HCT116 (cell line): Measurements from ENCODE around the gene EARS2. TPM values are rescaled to one million over a fixed set of nuclear protein-coding genes. Genes with fewer than 3 reads are reported as not detected.

Source experiments
- ATAC-seq: fragments of 200-7000 bp; cut with Tn5 transposase; 2 replicates; pipeline ENCODE4 v1.9.1; 2020; ENCODE audit warnings: mild to moderate bottlenecking, moderate library complexity
- BruUV-seq: library from RNA; stranded (reverse); fragments of 400-500 nt; replicated peaks from 2 replicates; lab custom pipeline; 2021; lab: Mats Ljungman, UMichigan
- CTCF ChIA-PET: fragments of 300-600 bp; sonication (Branson Sonifier 250); formaldehyde crosslinking; loops from one replicate; lab custom pipeline; 2021; ENCODE audit warnings: antibody characterized with exemption; lab: Charles Lee
- POLR2A ChIA-PET: fragments of 300-600, 350-600 bp; sonication (Branson Sonifier 250); formaldehyde crosslinking; loops from one replicate; lab custom pipeline; 2021; ENCODE audit warnings: antibody characterized with exemption; lab: Charles Lee
- RAD21 ChIA-PET, 2 experiments: fragments of 300-600 bp; sonication (Branson Sonifier 250); formaldehyde crosslinking; loops; one replicate each; lab custom pipeline; 2023; ENCODE audit warnings: low total read pairs in 2 of 2; ENCODE audit not compliant: uncharacterized antibody in 2 of 2, unreplicated experiment in 2 of 2, low non-redundant PET in 1 of 2; lab: Charles Lee
- DNase-seq: peaks from one replicate; pipeline ENCODE4 v3.0.0-alpha.2; 2010; ENCODE audit warnings: low read depth, low spot score
- H2AFZ ChIP-seq: fragments of 200-600 bp; shearing (Covaris generic), sonication (generic); 2 replicates; pipeline ENCODE4 v1.6.1; 2017; ENCODE audit warnings: low read depth, mixed run types, mixed read lengths, antibody characterized with exemption, low read length; ENCODE audit not compliant: poor library complexity, severe bottlenecking
- H3K27ac ChIP-seq: 2 replicates; pipeline ENCODE4 v1.5.1; 2012; ENCODE audit warnings: low read depth, low read length
- H3K27me3 ChIP-seq: fragments of 200-600 bp; sonication (generic); 2 replicates; pipeline ENCODE4 v1.6.1; 2016; ENCODE audit warnings: mixed run types, low read length, mixed read lengths; ENCODE audit not compliant: insufficient read depth
- H3K36me3 ChIP-seq, 2 experiments: fragments of 200-500 bp in 1 of 2; fragments of 200-600 bp in 1 of 2; sonication (Bioruptor generic) in 1 of 2; sonication (generic) in 1 of 2; 2 replicates each; pipeline versions ENCODE4 v1.5.1 to v1.6.1; 2014 to 2016; ENCODE audit warnings: low read length in 2 of 2, inconsistent platforms in 1 of 2, mixed read lengths in 1 of 2, mixed run types in 1 of 2; ENCODE audit not compliant: insufficient read depth in 2 of 2, control insufficient read depth in 1 of 2
- H3K4me1 ChIP-seq, 2 experiments: fragments of 200-600 bp in 1 of 2; sonication (generic) in 1 of 2; 2 replicates each; pipeline versions ENCODE4 v1.5.1 to v1.6.1; 2012 to 2017; ENCODE audit warnings: low read length in 2 of 2, inconsistent platforms in 1 of 2, mild to moderate bottlenecking in 1 of 2, mixed read lengths in 1 of 2, mixed run types in 1 of 2, moderate library complexity in 1 of 2; ENCODE audit not compliant: insufficient read depth in 2 of 2, control insufficient read depth in 1 of 2
- H3K4me2 ChIP-seq: fragments of 200-600 bp; sonication (generic); 2 replicates; pipeline ENCODE4 v1.6.1; 2017; ENCODE audit warnings: mixed run types, low read length, mixed read lengths
- H3K4me3 ChIP-seq, 2 experiments: fragments of 200-600 bp in 1 of 2; sonication (generic) in 1 of 2; replicated peaks in 1 of 2; 2 replicates each; pipeline ENCODE4 v1.5.1; 2011 to 2016; ENCODE audit warnings: low read length in 2 of 2, control low read depth in 1 of 2, low read depth in 1 of 2, mild to moderate bottlenecking in 1 of 2, mixed read lengths in 1 of 2, mixed run types in 1 of 2
- H3K79me2 ChIP-seq: fragments of 200-600 bp; sonication (generic); 2 replicates; pipeline ENCODE4 v1.6.1; 2017; ENCODE audit warnings: mild to moderate bottlenecking, mixed run types, low read length, moderate library complexity, mixed read lengths; ENCODE audit not compliant: insufficient read depth
- H3K9ac ChIP-seq: fragments of 200-600 bp; sonication (generic); 2 replicates; pipeline ENCODE4 v1.6.1; 2016; ENCODE audit warnings: low read length, mixed read lengths
- H3K9me2 ChIP-seq: fragments of 200-600 bp; sonication (generic), shearing (Covaris generic); 2 replicates; pipeline ENCODE4 v1.6.1; 2017; ENCODE audit warnings: mixed run types, mild to moderate bottlenecking, moderate library complexity; ENCODE audit not compliant: insufficient read depth
- H3K9me3 ChIP-seq, 2 experiments: fragments of 200-500 bp in 1 of 2; fragments of 200-600 bp in 1 of 2; sonication (Bioruptor generic) in 1 of 2; sonication (generic) in 1 of 2; 2 replicates each; pipeline ENCODE4 v1.6.1; 2014 to 2017; ENCODE audit warnings: low read length in 2 of 2, mixed read lengths in 2 of 2, inconsistent platforms in 1 of 2, low read depth in 1 of 2, mild to moderate bottlenecking in 1 of 2, mixed run types in 1 of 2, moderate library complexity in 1 of 2; ENCODE audit not compliant: control insufficient read depth in 1 of 2, insufficient read depth in 1 of 2
- H4K20me1 ChIP-seq: fragments of 200-600 bp; sonication (generic), shearing (Covaris generic); 2 replicates; pipeline ENCODE4 v1.6.1; 2017; ENCODE audit warnings: mixed run types, mild to moderate bottlenecking, moderate library complexity; ENCODE audit not compliant: insufficient read depth
- CBX3 ChIP-seq: IDR thresholded peaks from 2 replicates; pipeline ENCODE4 v1.6.1; 2012; ENCODE audit warnings: low read depth
- CEBPB ChIP-seq: IDR thresholded peaks from 2 replicates; pipeline ENCODE4 v1.6.1; 2012; ENCODE audit warnings: low read depth
- EGR1 ChIP-seq: IDR thresholded peaks from 2 replicates; pipeline ENCODE4 v1.6.1; 2012; ENCODE audit warnings: low read depth
- ELF1 ChIP-seq: IDR thresholded peaks from 2 replicates; pipeline ENCODE4 v1.6.1; 2012; ENCODE audit warnings: low read depth, borderline replicate concordance
- EZH2 ChIP-seq: fragments of 200-600 bp; sonication (generic); IDR thresholded peaks from 2 replicates; pipeline ENCODE4 v1.6.1; 2017; ENCODE audit warnings: antibody characterized with exemption, mixed run types
- EZH2phosphoT487 ChIP-seq: fragments of 200-600 bp; IDR thresholded peaks from 2 replicates; pipeline ENCODE4 v1.6.1; 2018; ENCODE audit warnings: antibody characterized with exemption, borderline replicate concordance
- FOSL1 ChIP-seq: IDR thresholded peaks from 2 replicates; pipeline ENCODE4 v1.6.1; 2012; ENCODE audit warnings: low read depth
- JUND ChIP-seq: IDR thresholded peaks from 2 replicates; pipeline ENCODE4 v1.6.1; 2012
- MAX ChIP-seq: IDR thresholded peaks from 2 replicates; pipeline ENCODE4 v1.6.1; 2012
- POLR2A ChIP-seq: IDR thresholded peaks from 2 replicates; pipeline ENCODE4 v1.7.0; 2011; ENCODE audit warnings: borderline replicate concordance; ENCODE audit not compliant: insufficient read depth, insufficient read length; ENCODE audit errors: extremely low read depth
- POLR2AphosphoS5 ChIP-seq: IDR thresholded peaks from 2 replicates; pipeline ENCODE4 v1.6.1; 2011; ENCODE audit warnings: mild to moderate bottlenecking, low read depth, low read length, moderate library complexity
- SIN3A ChIP-seq: IDR thresholded peaks from 2 replicates; pipeline ENCODE4 v1.6.1; 2012; ENCODE audit warnings: low read depth
- SRF ChIP-seq: IDR thresholded peaks from 2 replicates; pipeline ENCODE4 v1.6.1; 2012; ENCODE audit warnings: low read depth
- TCF7L2 ChIP-seq: IDR thresholded peaks from 2 replicates; pipeline ENCODE4 v1.7.0; 2011; ENCODE audit warnings: borderline replicate concordance, inconsistent platforms; ENCODE audit not compliant: insufficient read depth, insufficient read length; ENCODE audit errors: extremely low read depth
- ZNF274 ChIP-seq: fragments of 200-500 bp; sonication (Bioruptor generic); IDR thresholded peaks from 2 replicates; pipeline ENCODE4 v1.6.1; 2014; ENCODE audit warnings: mild to moderate bottlenecking, low read depth, low read length, inconsistent platforms
- intact Hi-C: fragments of 100-400 bp; cut with micrococcal nuclease; formaldehyde crosslinking; loops from 2 replicates; pipeline ENCODE4 v1.10.0; 2022
- total RNA-seq: library from RNA; stranded (reverse); gene quantifications from one replicate; pipeline ENCODE4 v1.2.1, GENCODE V29; 2021; ENCODE audit not compliant: unreplicated experiment

The EARS2 gene
- total RNA-seq, 1 experiment from 2014 or later = 35.6 TPM

DNA sequence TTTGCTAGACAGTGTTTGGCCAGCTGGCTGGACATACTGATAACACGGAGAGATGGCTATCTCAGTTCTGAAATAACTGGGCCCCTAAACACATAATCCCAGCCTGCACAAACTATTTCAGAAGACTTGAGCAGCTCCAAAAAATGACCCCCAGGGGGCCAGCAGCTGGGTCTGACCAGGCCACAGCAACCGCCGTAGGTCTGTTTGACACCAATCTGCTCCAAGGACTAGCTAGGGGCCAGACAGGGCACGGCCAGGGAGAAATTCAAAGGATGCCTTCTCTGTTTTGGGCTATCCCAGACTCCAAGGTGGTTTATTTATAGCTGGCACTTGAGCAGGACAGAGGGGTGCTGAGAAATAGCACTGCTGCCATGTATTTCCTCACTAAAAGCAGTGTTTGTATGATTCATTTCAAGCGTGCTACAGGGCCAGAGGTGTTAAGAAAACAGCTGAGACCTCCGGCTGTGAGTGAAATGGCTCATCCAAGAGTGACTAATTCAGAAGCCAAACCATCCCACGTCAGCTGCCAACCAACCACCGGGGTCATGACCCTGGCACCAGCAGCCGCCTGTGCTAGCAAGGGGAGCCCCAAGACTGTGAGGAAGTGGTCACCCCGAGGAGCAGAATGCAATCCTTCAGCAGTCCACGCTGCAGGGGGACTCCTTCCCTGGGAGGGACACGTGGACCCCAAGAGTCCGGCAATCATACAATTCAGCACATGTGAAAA, 52.5 kb downstream of the EARS2 start (continued):
- TF ChIP-seq TCF7L2 (no peak), FOSL1 (peak; percentile 78), CBX3 (peak; percentile 28; the same call in 1 of the 2 replicates), MAX (peak; percentile 82)

- no TSS peak for BruUV-seq
- H3K36me3 ChIP-seq = peaks cover 0 to 7% of the 10 kb centered on the region in 2 experiments; a peak in 1 of 4 replicates
Observed at GRCh38 chr16:23504076-23504452, 53.1 kb downstream of the EARS2 start.

More at GRCh38 chr16:23504076-23504452, 53.1 kb downstream of the EARS2 start:
- H4K20me1 ChIP-seq = peaks cover 53% of the 10 kb centered on the region
- no peak overlapping the region for H3K4me3 ChIP-seq
- no peak overlapping the region for H2AFZ ChIP-seq
- CTCF ChIA-PET = no interaction called here
- intact Hi-C loops = no loop called here
- H3K27ac ChIP-seq = peak overlapping the region; percentile 33; the same call in 1 of the 2 replicates
- H3K9ac ChIP-seq = no peak overlapping the region
- DNase-seq = no peak
- TF ChIP-seq FOSL1 (no peak), TCF7L2 (no peak), JUND (no peak), EZH2phosphoT487 (no peak), ELF1 (no peak), EZH2 (no peak), ZNF274 (no peak), POLR2A (no peak), EGR1 (no peak), SIN3A (no peak), POLR2AphosphoS5 (no peak), CEBPB (no peak), SRF (no peak), MAX (no peak)
- no peaks in the 10 kb centered on the region for H3K9me3 ChIP-seq
- no peaks in the 10 kb centered on the region for H3K27me3 ChIP-seq
- H3K9me2 ChIP-seq = no peaks in the 10 kb centered on the region
- H3K4me1 ChIP-seq = peaks cover 19 to 54% of the 10 kb centered on the region in 2 experiments
- RAD21 ChIA-PET = no interaction called here
- ATAC-seq = no peak
- peak overlapping the region; percentile 58 for H3K4me2 ChIP-seq
- peaks cover 100% of the 10 kb centered on the region for H3K79me2 ChIP-seq
- POLR2A ChIA-PET = no interaction called here
